GM19043 (cell line): ENCODE measurements around the gene CRYBB3.
"Not testable (repeated sequence)": the region's sequence is repeated elsewhere in the genome, so short reads cannot be mapped to it uniquely, and the experiment has no call there.

ENCODE experiments used
- ATAC-seq: cut with Tn5 transposase; IDR thresholded peaks from one replicate; pipeline ENCODE4 v1.9.1; 2021; ENCODE audit warnings: low read depth; ENCODE audit not compliant: unreplicated experiment

Gene CRYBB3

GRCh38 chr22:25238058-25238457 lies 38.4 kb downstream of the CRYBB3 start:
- ATAC-seq: not testable (repeated sequence)

- not testable (repeated sequence) for ATAC-seq
Measured at GRCh38 chr22:25255169-25255568, 55.5 kb downstream of the CRYBB3 start.
